ENCODE measurements around the gene SDK1. TPM values are rescaled to one million over a fixed set of nuclear protein-coding genes. Genes with fewer than 3 reads are reported as not detected.

Gene SDK1
- total and polyA plus RNA-seq, 7 donors, result 0.31 to 2.4 (median 1.3) TPM

DNA sequence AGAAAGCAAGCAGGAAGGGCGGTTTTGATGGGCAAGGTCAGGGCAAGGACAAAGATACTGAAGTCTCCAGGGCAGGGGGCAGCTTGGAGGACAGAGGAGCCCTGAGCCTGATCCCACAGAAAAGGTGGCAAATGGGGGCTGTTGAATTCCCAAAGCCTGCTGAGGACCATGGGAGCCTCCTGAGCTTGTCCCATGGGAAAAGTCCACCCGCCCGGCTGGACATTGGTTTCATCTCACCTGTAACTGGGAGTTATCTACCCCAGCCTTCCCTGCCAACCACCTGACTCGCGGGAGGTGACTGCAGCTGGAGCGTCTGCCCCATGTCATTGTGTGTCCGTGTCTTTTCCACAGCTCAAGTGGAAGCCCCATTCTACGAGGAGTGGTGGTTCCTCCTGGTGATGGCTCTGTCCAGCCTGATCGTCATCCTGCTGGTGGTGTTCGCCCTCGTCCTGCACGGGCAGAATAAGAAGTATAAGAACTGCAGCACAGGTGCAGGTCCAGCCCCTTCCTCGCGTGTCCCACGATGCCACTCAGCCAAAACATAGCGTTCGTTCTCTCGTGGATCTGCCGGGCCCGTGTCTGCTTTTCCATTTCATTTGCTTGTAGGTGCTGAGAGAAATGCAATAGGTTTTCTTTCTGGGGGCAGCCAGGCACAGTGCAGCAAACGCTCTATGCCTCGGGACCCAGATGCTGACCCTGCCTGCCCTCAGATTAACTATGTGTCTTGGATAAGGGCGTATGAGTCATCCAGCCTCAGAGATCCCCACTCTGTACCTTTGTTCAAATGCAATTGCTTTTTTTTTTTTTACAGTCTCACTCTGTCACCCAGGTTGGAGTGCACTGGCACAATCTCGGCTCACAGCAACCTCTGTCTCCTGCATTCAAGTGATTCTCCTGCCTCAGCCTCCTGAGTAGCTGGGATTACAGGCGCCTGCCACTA is 936.5 kb downstream of the SDK1 start:
- DNase-seq, result no peak
- 87 to 90% (median 88%) methylated on average over 25 of the region's 25 CpGs for WGBS, 3 donors
- TF ChIP-seq, protein P1, sequence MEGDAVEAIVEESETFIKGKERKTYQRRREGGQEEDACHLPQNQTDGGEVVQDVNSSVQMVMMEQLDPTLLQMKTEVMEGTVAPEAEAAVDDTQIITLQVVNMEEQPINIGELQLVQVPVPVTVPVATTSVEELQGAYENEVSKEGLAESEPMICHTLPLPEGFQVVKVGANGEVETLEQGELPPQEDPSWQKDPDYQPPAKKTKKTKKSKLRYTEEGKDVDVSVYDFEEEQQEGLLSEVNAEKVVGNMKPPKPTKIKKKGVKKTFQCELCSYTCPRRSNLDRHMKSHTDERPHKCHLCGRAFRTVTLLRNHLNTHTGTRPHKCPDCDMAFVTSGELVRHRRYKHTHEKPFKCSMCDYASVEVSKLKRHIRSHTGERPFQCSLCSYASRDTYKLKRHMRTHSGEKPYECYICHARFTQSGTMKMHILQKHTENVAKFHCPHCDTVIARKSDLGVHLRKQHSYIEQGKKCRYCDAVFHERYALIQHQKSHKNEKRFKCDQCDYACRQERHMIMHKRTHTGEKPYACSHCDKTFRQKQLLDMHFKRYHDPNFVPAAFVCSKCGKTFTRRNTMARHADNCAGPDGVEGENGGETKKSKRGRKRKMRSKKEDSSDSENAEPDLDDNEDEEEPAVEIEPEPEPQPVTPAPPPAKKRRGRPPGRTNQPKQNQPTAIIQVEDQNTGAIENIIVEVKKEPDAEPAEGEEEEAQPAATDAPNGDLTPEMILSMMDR (IDR thresholded peaks at IDR 0.05), result no peak

DNA sequence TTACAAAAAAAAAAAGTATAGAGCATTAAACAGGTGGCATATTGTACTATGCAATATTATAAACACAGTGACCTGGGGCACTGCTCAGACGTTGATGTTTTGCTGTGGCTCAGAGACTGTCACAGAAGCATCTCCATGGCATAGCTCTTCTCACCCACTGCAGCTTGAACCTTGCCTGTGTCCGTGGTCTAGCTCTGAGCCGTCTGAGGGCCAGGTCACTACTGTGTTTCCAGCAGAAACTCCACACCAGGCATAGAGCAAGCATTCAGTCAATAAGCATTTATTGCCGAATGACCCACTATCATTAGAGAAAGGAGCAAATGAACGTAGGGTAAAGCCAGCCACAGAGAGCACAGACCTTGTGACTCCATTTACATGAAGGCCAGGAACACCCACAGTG is 937.8 kb downstream of the SDK1 start:
- intact Hi-C loops (cut with DNase I), result no loop called here
- no peak for ATAC-seq
- 83 to 89% (median 85%) methylated on average over 5 of the region's 5 CpGs for WGBS, 3 donors

More for the DNA sequence above, 936.5 kb downstream of the SDK1 start:
- ATAC-seq, result no peak
- intact Hi-C loops (cut with DNase I), result no loop called here
- Histone ChIP-seq H3K9me3 (no peaks in the 10 kb centered on the region), H3K4me1 (no peaks in the 10 kb centered on the region), H3K27me3 (ENCODE audit: insufficient read depth in 3 of 3, low read length in 2 of 3) (no peaks in the 10 kb centered on the region), H3K36me3 (ENCODE audit: insufficient read depth in 1 of 2, low read depth in 1 of 2) (no peaks in the 10 kb centered on the region), H3K4me3 (no peak overlapping the region), H3K27ac (no peak overlapping the region)

DNA sequence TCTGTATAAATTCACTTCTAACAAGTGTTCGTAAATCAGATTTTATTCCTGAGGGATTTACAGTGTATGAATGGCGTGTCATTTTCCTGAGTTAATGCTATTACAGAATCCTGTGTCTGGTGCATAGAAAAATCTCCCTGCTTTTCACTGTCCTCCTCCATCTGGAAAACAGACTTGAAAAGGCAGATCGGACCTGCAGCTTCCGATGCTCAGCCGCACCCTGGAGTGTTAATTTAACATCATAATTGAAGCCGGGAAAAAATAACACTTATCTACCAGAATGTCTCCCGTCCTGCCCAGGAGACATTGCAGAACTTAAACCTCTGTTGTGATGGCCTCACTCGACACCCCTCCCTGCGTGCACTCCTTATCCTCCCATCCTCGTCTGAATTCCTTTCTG is 939.0 kb downstream of the SDK1 start:
- Histone ChIP-seq H3K4me3 (no peak overlapping the region), H3K27me3 (ENCODE audit: insufficient read depth in 3 of 3, low read length in 2 of 3) (no peaks in the 10 kb centered on the region), H3K9me3 (no peaks in the 10 kb centered on the region), H3K4me1 (no peaks in the 10 kb centered on the region), H3K27ac (no peak overlapping the region), H3K36me3 (ENCODE audit: insufficient read depth in 1 of 2, low read depth in 1 of 2) (no peaks in the 10 kb centered on the region)
- ATAC-seq (no peak), DNase-seq (no peak)
- intact Hi-C loops (cut with DNase I), result no loop called here
- TF ChIP-seq, protein P1 (IDR thresholded peaks at IDR 0.05), result no peak
- 70 to 76% (median 72%) methylated on average over 10 of the region's 10 CpGs for WGBS, 3 donors

More for the DNA sequence above, 937.8 kb downstream of the SDK1 start:
- Histone ChIP-seq H3K27me3 (ENCODE audit: insufficient read depth in 3 of 3, low read length in 2 of 3) (no peaks in the 10 kb centered on the region), H3K9me3 (no peaks in the 10 kb centered on the region), H3K4me1 (no peaks in the 10 kb centered on the region), H3K4me3 (no peak overlapping the region), H3K36me3 (ENCODE audit: insufficient read depth in 1 of 2, low read depth in 1 of 2) (no peaks in the 10 kb centered on the region), H3K27ac (no peak overlapping the region)
- TF ChIP-seq, protein P1 (IDR thresholded peaks at IDR 0.05), result no peak
- no peak for DNase-seq

DNA sequence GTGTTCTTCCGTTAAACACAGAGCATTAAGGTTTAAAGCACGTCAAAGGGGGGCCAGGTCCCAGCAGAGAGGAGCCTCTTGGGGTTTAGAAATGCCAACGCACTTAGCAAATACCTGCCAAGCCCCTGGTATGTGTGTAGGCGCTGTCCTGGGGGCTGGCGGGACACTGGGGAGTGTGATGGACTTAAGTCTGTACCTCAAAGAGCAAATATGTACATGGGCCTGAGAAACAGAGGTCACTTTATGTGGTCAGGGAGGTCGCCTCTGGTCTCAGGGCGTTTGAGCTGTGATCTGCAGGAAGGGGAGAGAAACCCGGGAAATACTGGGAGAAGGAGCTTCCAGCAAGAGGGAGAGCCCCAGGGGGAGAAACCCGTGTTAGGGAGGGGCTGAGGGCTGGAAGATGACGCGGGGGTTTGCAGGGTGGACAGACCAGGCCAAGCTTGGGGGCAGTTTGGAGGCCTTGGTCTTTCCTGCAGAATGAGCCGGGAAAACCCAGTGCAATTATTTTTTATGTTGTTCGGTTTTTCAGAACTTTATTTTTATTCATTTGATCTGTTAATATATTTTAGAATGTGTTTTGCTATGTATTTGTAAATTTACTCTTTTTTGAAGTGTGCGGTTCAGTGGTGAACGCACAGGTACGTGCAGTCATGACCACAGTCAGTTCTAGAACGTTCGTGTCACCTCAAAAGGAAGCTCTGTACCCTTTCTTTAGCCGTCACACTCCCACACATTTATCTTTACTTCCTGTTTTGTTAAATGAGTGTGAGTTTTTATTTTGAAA is 939.7 kb downstream of the SDK1 start:
- WGBS, 3 donors, result 76 to 80% (median 79%) methylated on average over 19 of the region's 19 CpGs
- TF ChIP-seq, protein P1 (IDR thresholded peaks at IDR 0.05), result no peak
- DNase-seq, result no peak

More for the DNA sequence above, 939.7 kb downstream of the SDK1 start:
- ATAC-seq, result no peak
- Histone ChIP-seq H3K36me3 (ENCODE audit: insufficient read depth in 1 of 2, low read depth in 1 of 2) (no peaks in the 10 kb centered on the region), H3K4me3 (no peak overlapping the region), H3K27me3 (ENCODE audit: insufficient read depth in 3 of 3, low read length in 2 of 3) (no peaks in the 10 kb centered on the region), H3K4me1 (no peaks in the 10 kb centered on the region), H3K9me3 (no peaks in the 10 kb centered on the region), H3K27ac (no peak overlapping the region)
- intact Hi-C loops (cut with DNase I), result no loop called here

All from psoas muscle (tissue), 8 donors.